GM13977 (cell line): ENCODE results near the gene CPSF4L.

Experiments used
- DNase-seq: peaks from one replicate; pipeline ENCODE4 v3.0.0; 2012; ENCODE audit warnings: low spot score
- in situ Hi-C: fragments of 300-500 bp; cut with MboI; formaldehyde crosslinking; loops from one replicate; pipeline ENCODE4 v1.12.0; 2022; ENCODE audit warnings: low sequenced_read_pairs, low pct_unique_long_range_greater_than_20kb, mixed read lengths, inconsistent platforms; ENCODE audit not compliant: unreplicated experiment
- TF ChIP-seq, protein P1 (sequence below): IDR thresholded peaks from 2 replicates; pipeline ENCODE4 v1.5.1; 2012; ENCODE audit warnings: mild to moderate bottlenecking, control low read depth; ENCODE audit not compliant: insufficient read depth; ENCODE audit errors: extremely low read depth, missing control alignments

Gene CPSF4L

GRCh38 chr17:73234736-73235135 lies 26.9 kb downstream of the CPSF4L start:
- no peak for DNase-seq

GRCh38 chr17:73232587-73233373 lies 28.9 kb downstream of the CPSF4L start:
- TF ChIP-seq, protein P1, sequence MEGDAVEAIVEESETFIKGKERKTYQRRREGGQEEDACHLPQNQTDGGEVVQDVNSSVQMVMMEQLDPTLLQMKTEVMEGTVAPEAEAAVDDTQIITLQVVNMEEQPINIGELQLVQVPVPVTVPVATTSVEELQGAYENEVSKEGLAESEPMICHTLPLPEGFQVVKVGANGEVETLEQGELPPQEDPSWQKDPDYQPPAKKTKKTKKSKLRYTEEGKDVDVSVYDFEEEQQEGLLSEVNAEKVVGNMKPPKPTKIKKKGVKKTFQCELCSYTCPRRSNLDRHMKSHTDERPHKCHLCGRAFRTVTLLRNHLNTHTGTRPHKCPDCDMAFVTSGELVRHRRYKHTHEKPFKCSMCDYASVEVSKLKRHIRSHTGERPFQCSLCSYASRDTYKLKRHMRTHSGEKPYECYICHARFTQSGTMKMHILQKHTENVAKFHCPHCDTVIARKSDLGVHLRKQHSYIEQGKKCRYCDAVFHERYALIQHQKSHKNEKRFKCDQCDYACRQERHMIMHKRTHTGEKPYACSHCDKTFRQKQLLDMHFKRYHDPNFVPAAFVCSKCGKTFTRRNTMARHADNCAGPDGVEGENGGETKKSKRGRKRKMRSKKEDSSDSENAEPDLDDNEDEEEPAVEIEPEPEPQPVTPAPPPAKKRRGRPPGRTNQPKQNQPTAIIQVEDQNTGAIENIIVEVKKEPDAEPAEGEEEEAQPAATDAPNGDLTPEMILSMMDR, result no peak
- in situ Hi-C loops, result no loop called here
- peak; percentile 53 for DNase-seq

More at GRCh38 chr17:73234736-73235135, 26.9 kb downstream of the CPSF4L start:
- TF ChIP-seq, protein P1, result no peak
- in situ Hi-C loops, result no loop called here

- peak; percentile 97 for DNase-seq
- in situ Hi-C loops, result no loop called here
- TF ChIP-seq, protein P1, result no peak
Measured at GRCh38 chr17:73231841-73232586, 29.7 kb downstream of the CPSF4L start.

- TF ChIP-seq, protein P1, result no peak
- in situ Hi-C loops, result no loop called here
- peak; percentile 33 for DNase-seq
Measured at GRCh38 chr17:73231395-73231794, 30.3 kb downstream of the CPSF4L start.

GRCh38 chr17:73230088-73230487 lies 31.6 kb downstream of the CPSF4L start:
- DNase-seq, result no peak
- in situ Hi-C loops, result no loop called here
- TF ChIP-seq, protein P1, result no peak

GRCh38 chr17:73228748-73229236 lies 32.9 kb downstream of the CPSF4L start:
- in situ Hi-C loops, result no loop called here
- TF ChIP-seq, protein P1, result no peak
- DNase-seq, result peak; percentile 59
